Ishikawa (cell line): ENCODE data around the gene HNRNPDL.

Experiments
- CEBPB ChIP-seq: IDR thresholded peaks from 2 replicates; pipeline ENCODE4 v1.6.1; 2012
- EGR1 ChIP-seq: IDR thresholded peaks from 2 replicates; pipeline ENCODE4 v1.6.1; 2012
- EP300 ChIP-seq: IDR thresholded peaks from 2 replicates; pipeline ENCODE4 v1.6.1; 2012; ENCODE audit warnings: borderline replicate concordance
- FOXM1 ChIP-seq: IDR thresholded peaks from 2 replicates; pipeline ENCODE4 v1.6.1; 2012; ENCODE audit warnings: low read depth, borderline replicate concordance
- MAX ChIP-seq: IDR thresholded peaks from 2 replicates; pipeline ENCODE4 v1.6.1; 2012
- NFIC ChIP-seq: IDR thresholded peaks from 2 replicates; pipeline ENCODE4 v1.6.1; 2012
- RAD21 ChIP-seq: IDR thresholded peaks from 2 replicates; pipeline ENCODE4 v1.6.1; 2012; ENCODE audit warnings: low read depth
- REST ChIP-seq: IDR thresholded peaks from 2 replicates; pipeline ENCODE4 v1.6.1; 2012; ENCODE audit warnings: low read depth, mild to moderate bottlenecking
- TAF1 ChIP-seq: IDR thresholded peaks from 2 replicates; pipeline ENCODE4 v1.6.1; 2012; ENCODE audit warnings: low read depth, mild to moderate bottlenecking
- TCF12 ChIP-seq: IDR thresholded peaks from 2 replicates; pipeline ENCODE4 v1.6.1; 2012; ENCODE audit warnings: low read depth
- TEAD4 ChIP-seq: IDR thresholded peaks from 2 replicates; pipeline ENCODE4 v1.6.1; 2012
- USF1 ChIP-seq: IDR thresholded peaks from 2 replicates; pipeline ENCODE4 v1.6.1; 2012

- TF ChIP-seq TAF1 (no peak), CEBPB (no peak), EP300 (no peak), TEAD4 (no peak), RAD21 (no peak), TCF12 (no peak), MAX (no peak), USF1 (no peak), EGR1 (no peak), REST (no peak), NFIC (no peak), FOXM1 (no peak)
Measured at GRCh38 chr4:82419451-82419850, 10.8 kb downstream of the HNRNPDL start.
